Measurements from ENCODE around the gene RIPOR2. TPM values are rescaled to one million over a fixed set of nuclear protein-coding genes. Genes with fewer than 3 reads are reported as not detected.
A peak's percentile ranks its signal among the peaks of the same experiment; 100 is the strongest.

RIPOR2 gene
- total and polyA plus RNA-seq, 2 of the 13 experiments (the other 11 are each of a cell fraction or from before 2014, with no cell fraction given): 0.02 to 0.05 TPM

DNA sequence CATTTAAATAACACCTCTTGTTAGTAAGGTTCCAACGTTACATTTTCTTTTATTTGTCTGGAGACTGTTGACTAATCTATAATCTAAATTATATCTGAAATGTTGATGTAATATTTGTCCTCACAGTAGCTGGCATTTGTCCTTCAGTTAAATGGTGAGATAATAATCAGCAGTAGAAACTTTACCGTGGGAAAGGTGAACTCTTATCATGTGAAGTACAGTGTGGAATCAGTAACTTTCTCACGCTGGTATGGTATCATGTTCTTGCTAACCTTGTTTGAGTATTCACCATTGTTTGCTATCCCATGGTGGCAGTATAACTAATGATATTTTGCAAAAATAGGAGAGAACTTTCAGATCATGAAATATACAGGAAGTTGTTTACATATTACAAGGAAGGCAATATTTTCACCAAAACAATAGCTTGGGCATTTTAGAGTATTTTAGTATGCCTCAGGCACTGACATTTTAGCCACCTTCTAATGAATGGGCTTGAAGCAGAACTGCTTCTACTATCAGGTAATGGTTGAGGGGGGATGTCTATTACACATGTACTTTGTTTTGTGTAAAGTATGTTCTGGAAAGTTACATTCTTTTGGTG lies 156.2 kb downstream of the RIPOR2 start (continued):
- TF ChIP-seq, protein P1, sequence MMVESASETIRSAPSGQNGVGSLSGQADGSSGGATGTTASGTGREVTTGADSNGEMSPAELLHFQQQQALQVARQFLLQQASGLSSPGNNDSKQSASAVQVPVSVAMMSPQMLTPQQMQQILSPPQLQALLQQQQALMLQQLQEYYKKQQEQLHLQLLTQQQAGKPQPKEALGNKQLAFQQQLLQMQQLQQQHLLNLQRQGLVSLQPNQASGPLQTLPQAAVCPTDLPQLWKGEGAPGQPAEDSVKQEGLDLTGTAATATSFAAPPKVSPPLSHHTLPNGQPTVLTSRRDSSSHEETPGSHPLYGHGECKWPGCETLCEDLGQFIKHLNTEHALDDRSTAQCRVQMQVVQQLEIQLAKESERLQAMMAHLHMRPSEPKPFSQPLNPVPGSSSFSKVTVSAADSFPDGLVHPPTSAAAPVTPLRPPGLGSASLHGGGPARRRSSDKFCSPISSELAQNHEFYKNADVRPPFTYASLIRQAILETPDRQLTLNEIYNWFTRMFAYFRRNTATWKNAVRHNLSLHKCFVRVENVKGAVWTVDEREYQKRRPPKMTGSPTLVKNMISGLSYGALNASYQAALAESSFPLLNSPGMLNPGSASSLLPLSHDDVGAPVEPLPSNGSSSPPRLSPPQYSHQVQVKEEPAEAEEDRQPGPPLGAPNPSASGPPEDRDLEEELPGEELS (CRISPR knock-in tag; IDR thresholded peaks at IDR 0.05): 0 out of 2 replicates have a peak, but pooled peaks have one; percentile 23
- TF ChIP-seq MIXL1 (CRISPR knock-in tag; IDR thresholded peaks at IDR 0.05): peak; percentile 44; the same call in 1 of the 2 replicates
- TF ChIP-seq MAX (IDR thresholded peaks at IDR 0.05): no peak
- 0 out of 2 replicates have a peak, but pooled peaks have one; percentile 51 for TF ChIP-seq SIX4 (CRISPR knock-in tag; IDR thresholded peaks at IDR 0.05)
- no peak for TF ChIP-seq SOX6 (IDR thresholded peaks at IDR 0.05)
- TF ChIP-seq SOX6 (CRISPR knock-in tag; IDR thresholded peaks at IDR 0.05): peak; percentile 35; the same call in 1 of the 2 replicates
- TF ChIP-seq RARA (CRISPR knock-in tag; IDR thresholded peaks at IDR 0.05): peak; percentile 73
- no peak for TF ChIP-seq CHD4 (IDR thresholded peaks at IDR 0.05; ENCODE audit: borderline replicate concordance, low read length)
- no peak for TF ChIP-seq ZNF703 (CRISPR knock-in tag; IDR thresholded peaks at IDR 0.05; ENCODE audit: borderline replicate concordance)
- peak; percentile 46 for TF ChIP-seq PAXIP1 (CRISPR knock-in tag; conservative IDR thresholded peaks at IDR 0.05)
- peak; percentile 57 for TF ChIP-seq ELF3 (CRISPR knock-in tag; IDR thresholded peaks at IDR 0.05)
- TF ChIP-seq KLF16 (CRISPR knock-in tag; IDR thresholded peaks at IDR 0.05): 0 out of 4 replicates have a peak, but pooled peaks of 1 of the 2 experiments have one; percentile 9
- TF ChIP-seq SMAD3 (CRISPR knock-in tag; IDR thresholded peaks at IDR 0.05): 0 out of 2 replicates have a peak, but pooled peaks have one; percentile 36
- no peak for TF ChIP-seq HDAC2 (CRISPR knock-in tag; IDR thresholded peaks at IDR 0.05)
- TF ChIP-seq, protein P2, sequence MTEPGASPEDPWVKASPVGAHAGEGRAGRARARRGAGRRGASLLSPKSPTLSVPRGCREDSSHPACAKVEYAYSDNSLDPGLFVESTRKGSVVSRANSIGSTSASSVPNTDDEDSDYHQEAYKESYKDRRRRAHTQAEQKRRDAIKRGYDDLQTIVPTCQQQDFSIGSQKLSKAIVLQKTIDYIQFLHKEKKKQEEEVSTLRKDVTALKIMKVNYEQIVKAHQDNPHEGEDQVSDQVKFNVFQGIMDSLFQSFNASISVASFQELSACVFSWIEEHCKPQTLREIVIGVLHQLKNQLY (CRISPR knock-in tag; IDR thresholded peaks at IDR 0.05): 0 out of 2 replicates have a peak, but pooled peaks have one; percentile 29
